MCF 10A (cell line): ENCODE measurements around the gene ZNF37A. TPM values are rescaled to one million over a fixed set of nuclear protein-coding genes. Genes with fewer than 3 reads are reported as not detected.
"Not testable (repeated sequence)": the region's sequence is repeated elsewhere in the genome, so short reads cannot be mapped to it uniquely, and the experiment has no call there.

Experiments
- BruUV-seq: library from RNA; stranded (reverse); fragments of 400-500 nt; replicated peaks from 2 replicates; lab custom pipeline; 2021; lab: Mats Ljungman, UMichigan
- CTCF ChIA-PET: fragments of 300-600 bp; sonication (Branson Sonifier 250); formaldehyde crosslinking; extraction: SDS; loops from one replicate; lab custom pipeline; 2021; ENCODE audit warnings: antibody characterized with exemption, inconsistent platforms; lab: Yijun Ruan, JAX
- POLR2A ChIA-PET: fragments of 300-600, 350-650 bp; sonication (Branson Sonifier 250); formaldehyde crosslinking; extraction: SDS; loops from one replicate; lab custom pipeline; 2020; ENCODE audit warnings: antibody characterized with exemption, inconsistent platforms; lab: Yijun Ruan, JAX
- DNase-seq: peaks from one replicate; pipeline ENCODE4 v3.0.0-alpha.2; 2018; ENCODE audit not compliant: unreplicated experiment
- H3K27ac Mint-ChIP-seq: one replicate; pipeline ENCODE4 v1.8.0; 2022; ENCODE audit warnings: mild to moderate bottlenecking, low read depth, mixed read lengths; ENCODE audit not compliant: unreplicated experiment
- H3K27me3 Mint-ChIP-seq: one replicate; pipeline ENCODE4 v1.8.0; 2022; ENCODE audit warnings: mixed read lengths; ENCODE audit not compliant: insufficient read depth, unreplicated experiment
- H3K36me3 Mint-ChIP-seq: one replicate; pipeline ENCODE4 v1.8.0; 2022; ENCODE audit warnings: mild to moderate bottlenecking, moderate library complexity, mixed read lengths; ENCODE audit not compliant: insufficient read depth, unreplicated experiment
- H3K4me1 Mint-ChIP-seq: one replicate; pipeline ENCODE4 v1.8.0; 2022; ENCODE audit warnings: mixed read lengths; ENCODE audit not compliant: insufficient read depth, unreplicated experiment
- H3K4me3 Mint-ChIP-seq: one replicate; pipeline ENCODE4 v1.8.0; 2022; ENCODE audit warnings: mild to moderate bottlenecking, moderate library complexity, mixed read lengths; ENCODE audit not compliant: unreplicated experiment
- H3K9me3 Mint-ChIP-seq: one replicate; pipeline ENCODE4 v1.8.0; 2022; ENCODE audit warnings: mixed read lengths; ENCODE audit not compliant: unreplicated experiment
- CTCF ChIP-seq: fragments of 200-600 bp; IDR thresholded peaks from one replicate; pipeline ENCODE4 v1.8.0; 2022; ENCODE audit warnings: antibody characterized with exemption, mild to moderate bottlenecking; ENCODE audit not compliant: unreplicated experiment
- intact Hi-C: fragments of 100-400 bp; cut with micrococcal nuclease; formaldehyde crosslinking; loops from 2 replicates; pipeline ENCODE4 v1.14.1; 2022
- total RNA-seq: library from RNA; stranded (reverse); gene quantifications from 2 replicates; pipeline ENCODE4 v1.2.3, GENCODE V29; 2022

ZNF37A gene
- total RNA-seq, 1 experiment from 2014 or later: 52.3 TPM

- TF ChIP-seq CTCF: no peak
- H3K4me3 Mint-ChIP-seq: no peak overlapping the region
- H3K36me3 Mint-ChIP-seq: no peaks in the 10 kb centered on the region
- H3K27ac Mint-ChIP-seq: no peak overlapping the region
- ChIA-PET CTCF (interaction anchor here (0.6 to 0.7 kb wide), 2 partner anchors 19 to 26 kb away, joined by 3 read pairs; no protein-coding TSS in a partner anchor), POLR2A (no interaction called here)
- no peak for DNase-seq
- intact Hi-C loops: no loop called here
- H3K4me1 Mint-ChIP-seq: peaks cover 7% of the 10 kb centered on the region
- H3K9me3 Mint-ChIP-seq: no peaks in the 10 kb centered on the region
- H3K27me3 Mint-ChIP-seq: no peaks in the 10 kb centered on the region
- no TSS peak for BruUV-seq
Measured at GRCh38 chr10:38072552-38072951, 21.6 kb upstream of the ZNF37A start.

- peaks cover 7% of the 10 kb centered on the region for H3K9me3 Mint-ChIP-seq
- intact Hi-C loops: no loop called here
- H3K27ac Mint-ChIP-seq: no peak overlapping the region
- no peak overlapping the region for H3K4me3 Mint-ChIP-seq
- H3K36me3 Mint-ChIP-seq: no peaks in the 10 kb centered on the region
- H3K27me3 Mint-ChIP-seq: no peaks in the 10 kb centered on the region
- DNase-seq: no peak
- TF ChIP-seq CTCF: no peak
- CTCF ChIA-PET: interaction anchor here (0.7 kb wide), 1 partner anchor 117 kb away, joined by 7 read pairs; no protein-coding TSS in a partner anchor
- no peaks in the 10 kb centered on the region for H3K4me1 Mint-ChIP-seq
- POLR2A ChIA-PET: no interaction called here
- BruUV-seq: no TSS peak
Measured at GRCh38 chr10:38076687-38077086, 17.4 kb upstream of the ZNF37A start.

GRCh38 chr10:38093318-38093717 is 819 bp upstream of the ZNF37A start:
- H3K27ac Mint-ChIP-seq, BruUV-seq, DNase-seq, H3K27me3 Mint-ChIP-seq, H3K4me1 Mint-ChIP-seq, H3K9me3 Mint-ChIP-seq, intact Hi-C loops: not testable (repeated sequence)
- ChIA-PET POLR2A (interaction anchor here (0.9 to 1.6 kb wide), 4 partner anchors 35 to 234 kb away, joined by 3 to 5 read pairs (median 4); partner anchors contain the start of gene ZNF33A), CTCF (interaction anchor here (0.6 to 1.0 kb wide), 3 partner anchors 41 to 235 kb away, joined by 3 to 4 read pairs (median 3); partner anchors contain the start of gene ZNF25)
- Mint-ChIP-seq H3K36me3 (peaks cover 37% of the 10 kb centered on the region), H3K4me3 (peak overlapping the region; percentile 80)

- ChIA-PET CTCF (interaction anchor here (0.7 to 1.0 kb wide), 2 partner anchors 117 to 1067 kb away, joined by 3 to 4 read pairs; partner anchors contain the start of gene ZNF25), POLR2A (interaction anchor here (0.9 to 1.6 kb wide), 3 partner anchors 35 to 118 kb away, joined by 3 to 5 read pairs (median 4); partner anchors contain the start of gene ZNF33A)
- Mint-ChIP-seq H3K36me3 (peaks cover 42% of the 10 kb centered on the region), H3K4me3 (peak overlapping the region; percentile 80), H3K27me3 (no peaks in the 10 kb centered on the region), H3K4me1 (peaks cover 5% of the 10 kb centered on the region), H3K27ac (peak overlapping the region; percentile 96), H3K9me3 (no peaks in the 10 kb centered on the region)
- intact Hi-C loops: loop anchor here (1.0 kb wide), 2 partner anchors 83 to 117 kb away; partner anchors contain the start of genes ZNF25 and ZNF33A
- no peak for TF ChIP-seq CTCF
- BruUV-seq: no TSS peak
- no peak for DNase-seq
Measured at GRCh38 chr10:38093816-38094157, 350 bp upstream of the ZNF37A start.
